PC-9 (cell line): ENCODE results near the gene DDHD1. TPM values are rescaled to one million over a fixed set of nuclear protein-coding genes. Genes with fewer than 3 reads are reported as not detected.

Source experiments
- BruUV-seq: library from RNA; stranded (reverse); fragments of 400-500 nt; replicated peaks from 2 replicates; lab custom pipeline; 2021; lab: Mats Ljungman, UMichigan
- CTCF ChIA-PET: fragments of 300-600 bp; sonication (Branson Sonifier 250); formaldehyde crosslinking; loops from one replicate; lab custom pipeline; 2022; ENCODE audit warnings: antibody characterized with exemption; lab: Charles Lee
- POLR2A ChIA-PET: fragments of 300-600 bp; sonication (Branson Sonifier 250); formaldehyde crosslinking; loops from one replicate; lab custom pipeline; 2022; ENCODE audit warnings: antibody characterized with exemption; ENCODE audit not compliant: unreplicated experiment; lab: Charles Lee
- DNase-seq, 2 experiments: peaks; one replicate each; pipeline versions ENCODE4 v3.0.0 to v3.0.0-alpha.2; 2015 to 2022; ENCODE audit warnings: mixed read lengths in 1 of 2
- H2AFZ ChIP-seq: fragments of 200-600 bp; sonication (generic); 2 replicates; pipeline ENCODE4 v1.8.1; 2017; ENCODE audit warnings: antibody characterized with exemption
- H3F3A ChIP-seq: fragments of 200-600 bp; sonication (generic); 2 replicates; pipeline ENCODE4 v1.8.1; 2017; ENCODE audit warnings: antibody characterized with exemption, mild to moderate bottlenecking, low read depth; ENCODE audit not compliant: insufficient read depth
- H3K27ac ChIP-seq: fragments of 200-600 bp; sonication (generic); 2 replicates; pipeline ENCODE4 v1.6.1; 2016; ENCODE audit warnings: mixed run types
- H3K27me3 ChIP-seq: fragments of 200-600 bp; sonication (generic); 2 replicates; pipeline ENCODE4 v1.6.1; 2016; ENCODE audit warnings: low read depth, mixed run types; ENCODE audit not compliant: insufficient read depth
- H3K36me3 ChIP-seq: fragments of 200-600 bp; sonication (generic); 2 replicates; pipeline ENCODE4 v1.6.1; 2016; ENCODE audit warnings: low read depth, mixed run types
- H3K4me1 ChIP-seq: fragments of 200-600 bp; sonication (generic); replicated peaks from 2 replicates; pipeline ENCODE4 v1.6.1; 2016; ENCODE audit warnings: mixed run types; ENCODE audit not compliant: insufficient read depth
- H3K4me2 ChIP-seq: fragments of 200-600 bp; sonication (generic); 2 replicates; pipeline ENCODE4 v1.6.1; 2017; ENCODE audit warnings: mixed run types
- H3K4me3 ChIP-seq: fragments of 200-600 bp; sonication (generic); 2 replicates; pipeline ENCODE4 v1.6.1; 2016; ENCODE audit warnings: mixed run types
- H3K79me2 ChIP-seq: fragments of 200-600 bp; sonication (generic); 2 replicates; pipeline ENCODE4 v1.6.1; 2017; ENCODE audit warnings: low read depth, mixed run types
- H3K9me2 ChIP-seq: fragments of 200-600 bp; sonication (generic); 2 replicates; pipeline ENCODE4 v1.8.1; 2017; ENCODE audit warnings: mild to moderate bottlenecking; ENCODE audit not compliant: insufficient read depth
- H3K9me3 ChIP-seq: fragments of 200-600 bp; sonication (generic); 2 replicates; pipeline ENCODE4 v1.8.1; 2016; ENCODE audit warnings: low read depth; ENCODE audit not compliant: insufficient read depth
- H4K20me1 ChIP-seq: fragments of 200-600 bp; sonication (generic); 2 replicates; pipeline ENCODE4 v1.8.1; 2017; ENCODE audit not compliant: insufficient read depth
- EZH2 ChIP-seq: fragments of 200-600 bp; sonication (generic); IDR thresholded peaks from 2 replicates; pipeline ENCODE4 v1.8.0; 2017; ENCODE audit warnings: antibody characterized with exemption, low read depth
- intact Hi-C: fragments of 100-400 bp; cut with micrococcal nuclease; formaldehyde crosslinking; loops from one replicate; pipeline ENCODE4 v1.10.0; 2022; ENCODE audit not compliant: unreplicated experiment
- total RNA-seq: library from RNA; stranded (reverse); gene quantifications from 2 replicates; pipeline ENCODE4 v1.2.3, GENCODE V29; 2021
- TF ChIP-seq, protein P1 (sequence below): fragments of 200-600 bp; sonication (generic); conservative IDR thresholded peaks from 2 replicates; pipeline ENCODE4 v1.6.1; 2017; ENCODE audit warnings: mixed run types, antibody characterized with exemption, mild to moderate bottlenecking, moderate library complexity

DDHD1 gene
- total RNA-seq, 1 experiment from 2014 or later = 11.3 TPM

DNA sequence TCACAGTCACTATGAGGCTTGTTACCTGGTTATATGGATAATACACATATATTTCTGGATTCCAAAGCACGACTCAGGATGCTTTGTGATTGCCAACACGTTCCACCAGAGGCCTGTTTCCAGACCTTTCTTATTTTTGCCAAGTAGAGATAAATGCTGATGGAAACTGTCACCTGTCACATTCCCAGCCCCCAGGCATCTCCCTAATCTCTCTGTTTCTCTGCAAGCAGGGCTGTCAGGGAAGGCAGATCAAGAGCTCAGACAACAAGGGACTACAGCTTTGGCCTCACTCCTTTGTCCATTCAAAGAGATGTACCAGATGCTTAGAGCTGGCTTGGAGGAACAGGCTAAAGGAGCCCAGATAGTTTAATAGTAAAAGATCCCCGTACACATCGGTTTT, 21.8 kb upstream of the DDHD1 start:
- Histone ChIP-seq H2AFZ (no peak overlapping the region), H3K4me1 (no peaks in the 10 kb centered on the region), H3K27me3 (no peaks in the 10 kb centered on the region), H4K20me1 (no peaks in the 10 kb centered on the region), H3K9me2 (no peaks in the 10 kb centered on the region), H3K79me2 (no peaks in the 10 kb centered on the region), H3K4me2 (no peak overlapping the region), H3K36me3 (no peaks in the 10 kb centered on the region), H3K27ac (no peak overlapping the region), H3K4me3 (no peak overlapping the region), H3K9me3 (no peaks in the 10 kb centered on the region), H3F3A (no peaks in the 10 kb centered on the region)
- CTCF ChIA-PET = no interaction called here
- intact Hi-C loops = no loop called here
- POLR2A ChIA-PET = no interaction called here
- TF ChIP-seq, protein P1, sequence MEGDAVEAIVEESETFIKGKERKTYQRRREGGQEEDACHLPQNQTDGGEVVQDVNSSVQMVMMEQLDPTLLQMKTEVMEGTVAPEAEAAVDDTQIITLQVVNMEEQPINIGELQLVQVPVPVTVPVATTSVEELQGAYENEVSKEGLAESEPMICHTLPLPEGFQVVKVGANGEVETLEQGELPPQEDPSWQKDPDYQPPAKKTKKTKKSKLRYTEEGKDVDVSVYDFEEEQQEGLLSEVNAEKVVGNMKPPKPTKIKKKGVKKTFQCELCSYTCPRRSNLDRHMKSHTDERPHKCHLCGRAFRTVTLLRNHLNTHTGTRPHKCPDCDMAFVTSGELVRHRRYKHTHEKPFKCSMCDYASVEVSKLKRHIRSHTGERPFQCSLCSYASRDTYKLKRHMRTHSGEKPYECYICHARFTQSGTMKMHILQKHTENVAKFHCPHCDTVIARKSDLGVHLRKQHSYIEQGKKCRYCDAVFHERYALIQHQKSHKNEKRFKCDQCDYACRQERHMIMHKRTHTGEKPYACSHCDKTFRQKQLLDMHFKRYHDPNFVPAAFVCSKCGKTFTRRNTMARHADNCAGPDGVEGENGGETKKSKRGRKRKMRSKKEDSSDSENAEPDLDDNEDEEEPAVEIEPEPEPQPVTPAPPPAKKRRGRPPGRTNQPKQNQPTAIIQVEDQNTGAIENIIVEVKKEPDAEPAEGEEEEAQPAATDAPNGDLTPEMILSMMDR = no peak
- no peak for TF ChIP-seq EZH2
- no TSS peak for BruUV-seq
- no peak for DNase-seq

DNA sequence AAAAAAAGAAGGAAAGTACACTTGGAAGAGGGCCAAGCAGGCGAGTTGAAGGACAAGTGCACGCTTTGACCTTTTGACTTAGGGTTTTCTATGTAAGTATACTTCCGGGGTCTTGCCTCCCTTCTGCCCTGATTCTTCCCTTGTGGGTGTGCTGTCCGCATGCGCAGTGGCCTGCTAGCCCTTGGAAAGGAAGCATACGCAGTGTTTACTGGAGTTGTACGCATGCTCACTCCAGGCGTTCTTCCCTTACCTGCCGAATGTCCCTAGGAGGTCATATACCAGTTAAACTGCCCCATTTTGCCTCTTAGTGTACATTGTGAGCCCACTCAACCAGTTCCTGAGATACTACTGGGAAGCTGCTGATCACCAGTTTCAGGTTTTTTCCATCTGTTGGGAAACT, 15.7 kb upstream of the DDHD1 start:
- Histone ChIP-seq H3K9me3 (no peaks in the 10 kb centered on the region), H2AFZ (no peak overlapping the region), H3K4me1 (peaks cover 10% of the 10 kb centered on the region), H4K20me1 (no peaks in the 10 kb centered on the region), H3K79me2 (no peaks in the 10 kb centered on the region), H3K36me3 (no peaks in the 10 kb centered on the region), H3K4me2 (no peak overlapping the region), H3K9me2 (no peaks in the 10 kb centered on the region), H3K4me3 (no peak overlapping the region), H3K27me3 (no peaks in the 10 kb centered on the region), H3K27ac (no peak overlapping the region), H3F3A (no peaks in the 10 kb centered on the region; the same call in 1 of the 2 replicates)
- DNase-seq = no peak
- CTCF ChIA-PET = no interaction called here
- intact Hi-C loops = no loop called here
- POLR2A ChIA-PET = no interaction called here
- no peak for TF ChIP-seq EZH2
- TF ChIP-seq, protein P1 = no peak
- no TSS peak for BruUV-seq

- H3K4me2 ChIP-seq = peak overlapping the region; percentile 53
These were observed 14.6 kb upstream of the DDHD1 start for GRCh38 chr14:53167602-53168328.

More at GRCh38 chr14:53167602-53168328, 14.6 kb upstream of the DDHD1 start:
- H4K20me1 ChIP-seq = no peaks in the 10 kb centered on the region
- H3K9me2 ChIP-seq = no peaks in the 10 kb centered on the region
- peak overlapping the region; percentile 48 for H3K27ac ChIP-seq
- TF ChIP-seq, protein P1 = no peak
- TF ChIP-seq EZH2 = no peak
- peak overlapping the region; percentile 49 for H2AFZ ChIP-seq
- no peaks in the 10 kb centered on the region for H3K27me3 ChIP-seq
- no peak overlapping the region for H3K4me3 ChIP-seq
- BruUV-seq = no TSS peak
- POLR2A ChIA-PET = no interaction called here
- no peak for DNase-seq
- CTCF ChIA-PET = no interaction called here
- H3K36me3 ChIP-seq = no peaks in the 10 kb centered on the region
- no peaks in the 10 kb centered on the region for H3K9me3 ChIP-seq
- no peaks in the 10 kb centered on the region; the same call in 1 of the 2 replicates for H3F3A ChIP-seq
- intact Hi-C loops = no loop called here
- peaks cover 10% of the 10 kb centered on the region for H3K4me1 ChIP-seq
- no peaks in the 10 kb centered on the region for H3K79me2 ChIP-seq
